HG02943 (cell line): ENCODE data around the gene RAB26.
"Not testable (repeated sequence)": the region's sequence is repeated elsewhere in the genome, so short reads cannot be mapped to it uniquely, and the experiment has no call there.

Experiments used
- ATAC-seq: cut with Tn5 transposase; IDR thresholded peaks from one replicate; pipeline ENCODE4 v1.9.1; 2021; ENCODE audit warnings: mild to moderate bottlenecking, low read depth, moderate library complexity; ENCODE audit not compliant: unreplicated experiment

RAB26 gene, protein sequence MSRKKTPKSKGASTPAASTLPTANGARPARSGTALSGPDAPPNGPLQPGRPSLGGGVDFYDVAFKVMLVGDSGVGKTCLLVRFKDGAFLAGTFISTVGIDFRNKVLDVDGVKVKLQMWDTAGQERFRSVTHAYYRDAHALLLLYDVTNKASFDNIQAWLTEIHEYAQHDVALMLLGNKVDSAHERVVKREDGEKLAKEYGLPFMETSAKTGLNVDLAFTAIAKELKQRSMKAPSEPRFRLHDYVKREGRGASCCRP

DNA sequence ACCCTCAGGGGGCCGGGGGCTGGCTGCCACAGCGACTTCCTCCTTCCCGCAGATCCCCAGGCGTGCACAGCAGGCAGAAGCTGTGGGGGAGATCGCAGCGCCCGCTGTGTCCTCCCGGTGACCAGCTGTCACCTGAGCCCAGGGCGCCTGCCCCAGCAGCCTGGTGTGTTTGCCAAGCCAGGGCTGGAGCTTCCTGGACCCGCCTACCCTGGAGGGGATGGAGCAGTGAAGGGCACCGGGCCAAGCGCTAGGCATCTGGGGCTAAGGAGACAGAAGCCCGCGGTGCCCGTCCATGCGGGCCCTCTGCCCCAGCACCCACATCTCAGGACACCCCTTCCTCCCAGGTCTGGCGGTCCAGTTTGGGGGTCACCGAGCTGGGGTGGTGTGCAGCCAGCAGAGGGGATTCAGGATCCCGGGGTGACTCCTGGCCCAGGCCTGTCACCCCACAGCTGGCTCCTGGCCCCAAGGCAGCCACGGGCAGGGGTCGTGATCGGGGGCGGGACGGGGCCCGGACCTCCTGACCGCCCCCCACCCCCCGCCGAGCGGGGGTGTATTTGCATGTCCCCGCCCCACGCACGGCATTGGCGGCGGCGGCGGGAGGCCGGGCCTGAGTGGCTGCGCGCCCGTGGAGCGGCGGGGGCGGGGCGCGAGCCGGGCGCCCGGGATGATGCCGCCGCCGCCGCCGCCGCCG lies at the start of gene RAB26:
Gene RAB26 (plus strand): TSS at position 645 of the 691 bp plus-strand sequence. CDS start 159 bp downstream, outside the sequence.
- no peak for ATAC-seq

DNA sequence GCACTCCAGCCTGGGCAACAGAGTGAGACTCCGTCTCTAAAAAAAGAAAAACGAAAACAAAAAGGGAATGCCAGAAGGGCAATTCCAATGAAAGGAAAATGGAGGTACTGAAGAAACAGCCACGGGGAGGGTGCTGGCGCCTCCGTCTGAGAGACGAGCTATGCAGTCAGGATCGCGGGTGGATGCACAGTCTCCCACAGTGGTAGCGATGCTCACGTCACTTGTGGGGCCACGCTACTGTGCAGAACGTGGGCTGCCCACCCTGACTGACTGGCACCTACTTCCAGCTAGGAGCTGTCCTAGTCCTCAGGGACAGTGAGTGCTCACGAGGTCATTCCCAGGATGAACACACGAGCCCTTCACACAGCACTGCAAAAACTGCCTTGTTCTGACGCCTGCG lies 46.8 kb upstream of the RAB26 start:
- ATAC-seq: not testable (repeated sequence)

DNA sequence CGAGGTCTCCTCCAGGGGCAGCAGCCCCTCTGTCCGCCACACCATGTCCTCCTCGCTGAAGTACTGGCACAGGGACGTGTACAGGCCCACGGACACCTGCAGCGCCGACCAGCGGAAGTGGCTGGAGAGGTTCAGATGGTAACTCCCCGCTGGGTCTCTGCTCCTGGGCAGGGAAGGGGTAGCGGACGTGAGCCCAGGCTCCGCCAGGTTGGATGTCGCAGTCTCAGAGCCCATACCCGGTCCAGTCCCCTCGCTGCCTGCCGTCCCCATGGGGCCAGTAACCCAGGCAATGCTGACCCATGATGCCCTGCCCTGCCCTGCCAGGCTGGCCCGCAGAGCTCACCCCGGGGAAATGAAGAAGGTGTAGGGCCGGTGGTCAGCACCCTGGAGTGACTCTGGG lies 46.0 kb upstream of the RAB26 start:
- ATAC-seq: no peak

DNA sequence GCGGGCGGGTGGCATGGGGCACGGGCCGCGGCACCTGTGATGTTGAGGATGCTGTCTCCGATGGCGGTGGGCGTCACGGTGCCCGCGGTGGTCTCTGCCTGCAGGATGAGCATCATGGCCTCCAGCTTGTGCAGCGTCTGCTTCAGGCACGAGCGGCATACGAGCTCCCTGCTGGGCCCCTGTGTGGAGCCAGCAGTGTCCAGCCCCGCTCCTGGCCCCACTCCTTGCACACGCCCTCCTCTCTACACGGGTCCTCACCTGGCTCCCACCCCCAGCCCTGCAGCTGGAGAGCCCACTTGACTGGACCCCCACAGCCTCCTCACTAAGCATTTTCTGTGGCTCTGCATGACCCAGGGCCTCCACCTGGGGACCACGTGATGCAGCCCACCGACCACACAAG lies 44.0 kb upstream of the RAB26 start:
- not testable (repeated sequence) for ATAC-seq

DNA sequence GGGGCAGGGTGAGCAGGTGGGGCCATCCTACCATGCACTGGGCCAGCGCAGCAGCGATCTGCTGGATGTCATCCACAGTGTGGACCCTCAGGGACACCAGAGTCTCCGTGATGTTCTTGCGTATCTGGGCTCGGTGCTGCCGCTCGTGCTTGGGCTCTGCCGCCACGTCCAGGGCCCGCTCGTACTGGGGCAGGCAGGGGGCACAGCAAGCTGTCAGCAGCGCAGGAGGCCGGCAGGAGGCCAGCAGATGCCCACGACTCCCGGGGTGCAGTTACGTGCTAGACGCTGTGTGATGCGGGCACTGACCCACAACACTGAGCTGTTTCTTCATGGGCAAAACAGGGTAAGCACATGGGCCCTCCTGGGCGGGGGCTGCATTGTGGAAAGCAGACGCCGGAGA lies 43.1 kb upstream of the RAB26 start:
- not testable (repeated sequence) for ATAC-seq

DNA sequence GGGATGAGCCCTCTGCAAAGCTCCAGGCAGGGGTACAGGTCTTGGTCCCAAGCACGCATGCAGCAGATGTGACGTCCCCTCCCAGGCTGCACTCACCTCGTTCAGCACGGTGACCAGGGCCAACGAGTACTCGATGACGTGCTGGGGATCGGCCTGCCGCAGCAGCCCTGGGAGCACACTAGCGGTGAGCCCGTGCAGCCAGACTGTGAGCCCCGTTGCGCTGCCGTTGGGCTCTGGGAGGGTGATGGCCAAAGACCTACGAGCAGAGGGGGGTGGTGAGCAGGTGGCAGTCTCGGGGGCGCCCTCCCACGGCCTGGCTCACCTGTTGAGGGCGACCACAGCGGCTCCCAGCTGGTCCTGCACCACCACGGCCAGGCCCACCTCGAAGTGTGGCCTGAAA lies 42.7 kb upstream of the RAB26 start:
- not testable (repeated sequence) for ATAC-seq

DNA sequence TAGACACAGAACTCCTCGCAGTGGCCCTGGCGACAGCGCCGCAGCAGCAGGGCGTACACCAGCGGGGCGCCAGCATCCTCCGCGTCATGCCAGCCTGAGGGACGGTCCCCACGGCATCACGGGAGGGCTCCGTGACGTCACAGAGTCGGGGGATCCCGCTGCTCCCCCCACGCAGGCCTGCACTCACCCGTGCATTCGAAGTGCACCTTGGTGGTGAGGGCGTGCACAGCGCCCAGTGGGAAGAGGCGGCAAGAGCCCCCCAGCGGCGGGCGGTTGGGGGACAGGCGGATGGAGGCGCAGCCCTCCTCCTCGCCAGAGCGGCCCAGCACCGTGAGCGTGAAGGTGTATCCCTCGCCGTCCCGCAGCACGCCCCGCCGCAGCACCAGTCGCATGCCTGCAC lies 42.2 kb upstream of the RAB26 start:
- not testable (repeated sequence) for ATAC-seq

DNA sequence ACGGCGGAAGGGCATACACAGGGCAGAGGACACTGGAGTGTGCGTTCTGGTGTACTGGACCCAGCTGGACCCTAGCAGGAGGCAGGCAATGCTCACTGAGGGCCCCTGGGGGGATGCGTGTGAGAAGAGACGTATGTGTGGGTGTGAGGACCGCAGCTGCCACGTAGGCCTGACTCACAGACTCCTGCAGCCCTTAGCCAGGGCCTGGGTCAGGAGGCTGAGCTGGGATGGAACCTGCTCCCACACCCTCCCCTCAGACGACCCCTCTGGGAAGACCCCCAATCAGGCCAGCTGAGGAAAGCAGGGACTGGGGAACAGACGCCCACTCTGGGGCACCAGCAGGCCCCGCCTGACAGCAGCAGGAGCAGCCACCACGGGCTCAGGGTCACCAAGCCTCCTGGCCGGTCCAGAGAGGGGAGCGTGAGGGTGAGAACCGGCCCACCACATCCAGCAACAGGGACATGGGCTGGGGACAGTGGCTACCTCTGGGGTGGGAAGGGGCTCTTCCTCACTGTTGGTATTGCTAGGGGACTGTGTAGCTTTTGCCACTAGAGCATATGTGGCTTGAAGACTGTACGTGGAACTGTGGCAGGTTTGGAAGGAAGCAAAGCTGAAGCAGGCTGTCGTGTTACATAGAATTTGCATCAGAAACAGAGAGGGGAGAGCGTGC lies 41.2 kb upstream of the RAB26 start:
- ATAC-seq: not testable (repeated sequence)

- not testable (repeated sequence) for ATAC-seq
These were observed 40.7 kb upstream of the RAB26 start for GRCh38 chr16:2107791-2108125.

DNA sequence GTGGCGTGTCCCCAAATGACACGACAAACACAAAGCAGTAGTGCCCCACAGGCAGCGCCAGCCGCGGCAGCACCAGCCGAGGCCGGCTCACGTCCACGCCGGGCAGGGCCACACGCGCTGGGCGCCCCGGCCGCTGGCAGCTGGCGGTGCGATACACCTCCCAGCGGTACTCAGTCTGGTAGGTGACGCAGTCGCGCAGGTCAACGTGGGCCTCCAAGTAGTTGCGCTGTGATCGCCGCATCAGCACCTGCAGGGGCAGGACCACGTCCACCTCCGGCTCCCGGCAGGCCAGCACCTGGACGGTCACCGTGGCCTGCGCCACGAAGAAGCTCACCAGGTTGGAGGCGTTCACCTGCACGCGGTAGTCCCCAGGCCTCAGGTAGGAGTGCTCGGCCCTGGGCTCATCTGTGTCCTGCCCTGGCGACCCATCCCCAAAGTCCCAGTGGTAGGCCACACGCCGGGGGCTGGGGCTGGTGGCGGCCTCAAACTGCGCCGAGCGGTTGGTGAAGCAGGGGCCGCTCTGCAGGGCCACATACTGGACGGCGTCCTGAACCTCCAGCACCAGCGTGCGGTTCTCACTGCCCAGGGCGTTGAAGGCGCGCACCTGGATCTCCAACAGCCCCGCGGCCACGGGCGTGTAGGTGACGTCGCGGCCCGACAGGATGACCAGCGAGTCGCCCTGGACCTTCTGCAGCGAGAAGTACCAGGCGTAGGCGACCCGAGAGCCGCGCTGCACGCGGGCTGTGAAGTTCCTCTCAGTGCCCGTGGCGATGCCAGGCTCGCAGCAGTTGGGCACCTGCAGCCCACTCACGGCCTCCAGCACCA lies 39.8 kb upstream of the RAB26 start:
- ATAC-seq: not testable (repeated sequence)

DNA sequence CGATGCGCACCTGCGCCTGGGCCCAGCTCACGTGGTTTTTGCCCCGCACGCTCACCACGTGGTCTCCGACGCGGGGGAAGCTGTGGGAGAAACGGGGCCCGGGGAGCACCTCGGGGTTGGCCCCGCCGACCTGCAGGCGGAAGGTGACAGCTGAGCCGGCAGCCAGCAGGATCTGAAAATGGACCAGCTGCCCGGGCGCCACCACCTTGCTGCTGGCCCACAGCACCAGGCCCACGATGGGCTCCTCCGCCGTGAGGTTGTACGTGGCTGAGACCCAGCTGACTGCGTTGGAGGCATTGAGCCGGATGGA lies 39.2 kb upstream of the RAB26 start:
- not testable (repeated sequence) for ATAC-seq

- ATAC-seq: not testable (repeated sequence)
These were observed 38.6 kb upstream of the RAB26 start for GRCh38 chr16:2109872-2110271.

GRCh38 chr16:2110332-2111008 lies 38.0 kb upstream of the RAB26 start:
- not testable (repeated sequence) for ATAC-seq

GRCh38 chr16:2111009-2111353 lies 37.4 kb upstream of the RAB26 start:
- ATAC-seq: not testable (repeated sequence)

- ATAC-seq: not testable (repeated sequence)
These were observed 36.8 kb upstream of the RAB26 start for GRCh38 chr16:2111412-2112335.

DNA sequence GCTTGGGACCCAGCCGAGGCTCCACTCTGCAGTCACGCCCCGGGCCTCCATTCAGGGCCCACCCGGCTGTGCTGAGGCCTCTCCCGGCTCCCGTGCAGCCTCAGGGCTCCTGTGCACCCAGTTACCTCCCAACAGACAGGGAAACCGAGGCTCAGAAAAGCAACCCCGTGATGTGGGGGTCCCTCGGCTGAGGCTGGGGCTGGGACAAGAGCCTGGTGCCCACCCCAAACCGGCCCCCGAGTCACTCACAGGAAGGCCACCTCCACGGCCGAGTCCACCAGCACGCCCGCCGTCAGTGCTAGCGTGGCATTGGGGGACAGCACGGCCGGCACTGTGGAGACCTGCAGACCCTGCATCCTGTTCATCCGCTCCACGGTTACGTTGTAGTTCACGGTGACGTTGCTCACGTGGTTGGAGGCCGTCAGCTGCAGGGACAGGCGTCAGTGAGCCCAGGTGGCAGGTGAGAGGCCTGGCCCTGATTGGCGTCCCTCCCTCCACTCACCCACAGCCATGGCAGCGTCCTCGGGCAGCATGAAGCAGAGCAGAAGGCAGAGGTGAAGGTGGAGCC lies 35.8 kb upstream of the RAB26 start:
- ATAC-seq: not testable (repeated sequence)

- ATAC-seq: not testable (repeated sequence)
These were observed 34.2 kb upstream of the RAB26 start for GRCh38 chr16:2114225-2114624.

GRCh38 chr16:2114885-2115590 lies 33.4 kb upstream of the RAB26 start:
- ATAC-seq: not testable (repeated sequence)
